HL-60 (cell line): ENCODE results near the gene HSD17B3.

Experiments
- CTCF ChIP-seq: IDR thresholded peaks from one replicate; pipeline ENCODE4 v1.5.1; 2011; ENCODE audit warnings: low read length, control low read depth, inconsistent platforms; ENCODE audit not compliant: insufficient read depth
- POLR2AphosphoS5 ChIP-seq: IDR thresholded peaks from 2 replicates; pipeline ENCODE4 v1.6.1; 2012; ENCODE audit warnings: low read depth

GRCh38 chr9:96185518-96186156 is 116.3 kb downstream of the HSD17B3 start:
- no peak for TF ChIP-seq CTCF
- TF ChIP-seq POLR2AphosphoS5, result no peak
